HG02798 (cell line): ENCODE data around the gene AGBL4.

Source experiments
- ATAC-seq: cut with Tn5 transposase; IDR thresholded peaks from one replicate; pipeline ENCODE4 v1.9.1; 2021; ENCODE audit warnings: mild to moderate bottlenecking; ENCODE audit not compliant: unreplicated experiment, poor library complexity

AGBL4 gene

DNA sequence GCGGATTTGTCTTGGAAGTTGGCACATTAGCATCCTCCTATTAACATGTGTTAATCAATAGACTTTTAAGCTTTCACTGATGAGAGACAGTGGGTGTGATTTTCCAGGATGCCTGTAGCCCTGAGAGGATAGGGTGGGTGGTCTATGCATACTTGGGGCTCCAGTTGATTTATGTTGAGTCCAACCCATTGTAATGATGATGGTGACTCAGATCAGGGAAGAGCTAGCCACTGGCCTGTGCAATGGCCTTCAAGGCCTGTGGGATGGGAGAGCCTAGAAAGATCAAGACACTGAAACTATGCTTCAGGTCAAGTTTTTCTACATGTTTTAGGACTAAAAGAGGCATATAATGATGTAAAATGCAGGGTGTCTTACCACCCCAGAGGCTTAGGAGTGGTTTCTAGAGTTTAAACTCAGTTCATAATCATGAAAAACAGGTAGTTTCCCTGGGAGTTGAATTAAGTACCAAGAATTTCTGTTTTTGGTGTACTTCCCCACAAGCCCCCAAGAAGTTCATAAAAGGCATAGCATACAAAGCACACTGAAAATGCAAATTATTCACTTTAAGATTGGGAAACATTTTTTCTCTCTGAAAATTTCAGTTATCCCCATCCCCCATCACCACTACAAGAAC is 1267.0 kb downstream of the AGBL4 start:
- no peak for ATAC-seq

DNA sequence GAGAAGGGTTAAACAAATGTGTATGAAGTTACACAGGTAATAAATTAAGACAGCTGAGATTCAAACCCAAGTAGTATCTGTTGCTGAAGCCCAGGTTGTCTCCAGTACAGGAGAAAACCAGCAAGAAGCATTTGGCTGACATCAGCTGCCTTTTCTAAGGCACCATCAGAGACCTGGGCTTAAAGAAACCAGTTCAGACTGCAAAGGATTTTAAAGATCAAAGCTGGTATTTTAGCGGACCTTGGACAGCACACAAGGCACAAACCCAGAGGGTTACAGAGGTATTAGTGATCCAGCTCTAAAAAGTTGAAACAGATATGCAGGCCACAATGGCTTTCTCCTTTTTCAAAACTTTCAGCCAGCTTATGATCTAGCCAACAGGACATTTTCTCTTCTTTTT is 1270.5 kb downstream of the AGBL4 start:
- no peak for ATAC-seq

DNA sequence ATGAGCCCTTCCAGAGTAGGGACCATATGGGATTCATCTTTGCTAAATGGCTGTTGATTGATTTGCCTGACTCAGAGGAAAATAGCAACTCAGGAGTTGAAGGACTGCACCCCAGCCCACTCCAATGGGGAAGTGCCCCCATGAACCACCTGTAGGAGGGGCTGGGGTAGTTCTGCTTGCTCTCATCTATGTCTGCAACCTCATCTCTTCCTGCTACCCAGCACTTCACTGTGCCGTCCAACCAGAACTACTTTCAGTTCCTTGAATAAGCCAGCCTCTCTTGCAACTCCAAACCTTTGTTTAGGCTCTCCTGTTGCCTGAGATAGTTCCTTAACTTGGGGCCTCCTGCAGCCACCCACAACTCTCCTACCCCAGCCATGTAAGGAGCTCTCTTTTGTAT is 1273.6 kb downstream of the AGBL4 start:
- ATAC-seq = peak; percentile 60

DNA sequence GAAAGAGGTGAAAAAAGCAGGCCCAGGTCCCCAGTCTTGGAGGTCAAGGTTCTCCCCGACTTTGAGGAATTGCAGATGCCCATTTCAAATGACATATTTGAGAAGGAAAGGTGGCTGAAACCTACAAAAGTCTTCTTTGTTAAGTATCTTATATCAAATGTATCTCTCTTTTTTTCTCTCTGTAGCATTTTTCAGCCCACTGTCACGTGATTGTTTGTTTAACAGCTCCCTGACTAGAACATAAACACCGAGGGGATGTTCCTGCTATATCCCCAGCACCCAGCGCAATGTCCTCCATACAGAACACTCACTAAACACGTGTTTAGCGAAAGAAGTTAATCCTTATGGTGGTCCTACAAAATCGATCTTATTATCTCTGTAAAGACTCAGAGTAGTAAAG is 1274.7 kb downstream of the AGBL4 start:
- no peak for ATAC-seq

DNA sequence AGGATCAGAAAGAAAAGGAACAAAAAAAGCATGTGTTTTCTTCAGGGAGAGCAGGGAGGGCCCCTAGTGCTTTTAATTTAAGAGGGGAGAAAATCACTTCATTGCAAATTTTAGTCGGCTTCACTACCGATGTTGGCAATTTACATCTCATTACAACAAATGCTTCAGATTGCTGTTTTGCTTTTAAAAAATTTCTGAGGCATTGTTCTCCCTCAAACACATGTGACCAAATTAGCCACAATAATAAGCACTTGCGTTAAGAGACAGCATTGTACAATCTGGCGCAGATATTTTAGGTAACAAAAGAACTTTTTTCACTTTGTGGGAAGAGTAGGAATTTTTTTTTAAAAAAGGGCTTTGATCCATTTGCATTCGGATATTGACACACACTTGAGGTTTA is 1276.8 kb downstream of the AGBL4 start:
- ATAC-seq = no peak

DNA sequence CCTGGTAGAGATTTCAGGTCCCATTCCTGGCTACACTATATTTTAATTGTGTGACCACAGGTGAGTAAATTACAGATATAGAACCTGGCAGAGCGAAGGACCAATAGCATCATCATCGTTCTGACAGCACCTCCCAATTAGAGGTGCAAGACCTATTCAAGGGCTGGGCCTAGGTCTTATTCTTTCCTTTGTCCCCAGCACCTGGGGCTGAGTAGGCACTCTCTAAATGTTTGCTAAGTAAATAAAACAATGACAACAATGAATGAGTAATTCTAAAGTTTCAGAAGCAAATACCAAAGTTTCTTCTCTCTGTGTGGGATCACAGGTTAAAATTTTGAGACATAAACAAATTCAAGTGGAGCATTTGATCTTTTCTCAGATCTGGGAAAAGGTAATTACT is 1279.7 kb downstream of the AGBL4 start:
- no peak for ATAC-seq

DNA sequence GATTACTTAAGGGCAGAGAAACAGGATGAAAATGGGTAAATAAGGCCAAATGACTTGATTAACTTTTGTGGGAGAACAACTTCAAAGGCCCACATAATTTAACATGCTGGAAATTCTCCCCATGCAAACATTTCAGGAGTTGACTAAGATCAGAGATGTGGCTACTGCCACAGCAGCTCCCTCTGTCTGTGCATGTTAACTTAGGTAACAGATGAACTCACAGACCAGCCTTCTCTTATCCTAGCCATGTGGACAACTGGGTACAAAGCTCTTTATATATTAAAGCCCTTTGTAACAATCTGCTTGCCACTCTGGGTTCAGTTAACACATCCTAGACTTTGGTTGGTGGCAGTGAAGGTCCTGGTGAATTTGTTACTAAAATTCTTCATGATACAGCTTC is 1280.3 kb downstream of the AGBL4 start:
- ATAC-seq = no peak

DNA sequence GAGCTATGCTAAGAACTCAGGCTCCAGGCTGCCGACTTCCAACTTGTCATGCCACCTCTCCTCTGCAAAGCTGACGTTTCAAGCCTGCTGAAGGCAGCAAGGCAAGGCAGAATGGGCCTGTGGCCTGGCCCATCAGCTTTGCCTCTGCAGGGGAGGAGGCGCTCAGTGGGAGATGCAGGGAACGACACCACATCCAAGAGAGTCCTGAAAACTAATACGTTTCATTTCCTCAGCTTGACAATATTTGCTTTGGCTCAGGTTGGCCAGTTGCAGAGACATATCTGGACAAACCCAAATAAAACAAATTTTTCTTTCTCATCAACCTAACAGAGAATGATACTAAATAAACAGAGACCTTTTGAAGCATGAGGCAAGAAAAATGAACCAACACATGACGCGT is 1282.4 kb downstream of the AGBL4 start:
- ATAC-seq = no peak

DNA sequence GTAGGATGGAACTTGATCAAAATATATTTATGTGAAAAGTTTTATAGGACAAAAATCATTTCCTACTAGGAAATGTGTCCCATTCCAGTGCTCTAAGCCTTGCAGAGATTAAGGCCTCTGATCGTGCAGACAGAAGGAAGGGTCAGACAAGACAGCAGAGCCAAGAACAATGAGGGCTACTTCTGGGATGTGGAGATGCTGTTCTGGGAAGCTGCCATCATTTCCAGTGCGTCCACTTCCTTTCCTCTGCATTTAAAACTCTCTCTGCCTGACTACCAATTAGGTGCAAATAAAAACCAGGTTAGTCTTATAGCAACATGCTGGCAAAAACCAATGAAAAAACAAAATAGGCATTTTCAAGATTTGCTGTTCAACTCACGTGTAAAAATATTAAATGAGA is 1283.1 kb downstream of the AGBL4 start:
- ATAC-seq = no peak

DNA sequence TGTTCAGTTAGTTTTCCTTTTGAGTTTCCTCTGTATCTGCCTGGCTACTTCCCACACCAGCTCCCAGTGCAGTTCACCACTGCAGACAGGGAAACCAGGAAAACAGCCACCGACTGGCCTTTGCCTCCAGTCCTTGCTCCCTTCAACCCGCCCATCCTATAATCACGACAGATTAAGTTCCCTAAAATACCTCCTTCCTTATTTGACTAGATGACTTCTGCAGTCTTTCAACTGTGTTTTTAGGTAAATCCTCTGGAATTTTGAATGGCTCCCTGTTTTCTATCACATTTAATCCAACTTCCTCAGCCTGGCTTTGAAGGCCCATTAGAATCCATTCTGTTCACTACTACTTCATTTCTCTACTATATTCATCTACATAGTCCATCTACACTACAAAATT is 1284.7 kb downstream of the AGBL4 start:
- ATAC-seq = no peak

DNA sequence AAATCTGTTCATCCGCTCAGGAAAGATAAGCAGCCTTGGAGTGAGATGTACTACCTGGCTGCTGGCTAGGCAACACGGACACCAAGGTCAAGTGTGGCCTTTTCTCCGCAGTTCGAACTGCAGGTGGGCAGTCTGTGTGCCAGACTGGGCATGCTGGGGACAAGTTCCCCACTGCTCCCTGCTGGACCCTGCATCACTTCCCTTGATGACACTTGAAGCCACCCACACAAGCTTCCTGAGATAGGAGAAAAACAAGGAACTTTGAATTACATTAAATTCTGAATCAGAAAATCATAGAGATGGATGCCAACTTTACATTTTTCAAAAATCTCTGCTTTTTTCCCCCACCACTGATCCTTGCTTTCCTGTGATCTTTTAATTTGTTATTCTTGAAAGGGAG is 1285.4 kb downstream of the AGBL4 start:
- ATAC-seq = no peak

DNA sequence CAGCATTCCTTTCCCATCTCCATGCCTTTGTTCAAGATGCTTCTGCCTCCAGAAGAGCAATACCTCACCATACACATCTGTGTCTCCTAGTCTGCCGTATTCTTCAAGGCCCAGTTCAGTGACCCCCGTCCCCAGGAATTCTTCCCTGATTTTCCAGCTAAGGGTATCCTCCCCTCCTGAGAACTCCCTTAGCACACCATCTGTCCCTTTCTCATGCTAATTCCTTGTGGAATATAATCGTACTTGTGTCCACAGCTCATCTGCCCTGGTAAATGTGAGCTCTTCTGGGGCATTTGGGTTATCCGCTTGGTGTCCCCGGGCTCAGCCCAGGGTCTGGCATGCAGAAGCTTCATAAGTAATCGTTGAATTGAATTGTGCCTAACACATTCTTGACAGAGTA is 1288.0 kb downstream of the AGBL4 start:
- no peak for ATAC-seq

DNA sequence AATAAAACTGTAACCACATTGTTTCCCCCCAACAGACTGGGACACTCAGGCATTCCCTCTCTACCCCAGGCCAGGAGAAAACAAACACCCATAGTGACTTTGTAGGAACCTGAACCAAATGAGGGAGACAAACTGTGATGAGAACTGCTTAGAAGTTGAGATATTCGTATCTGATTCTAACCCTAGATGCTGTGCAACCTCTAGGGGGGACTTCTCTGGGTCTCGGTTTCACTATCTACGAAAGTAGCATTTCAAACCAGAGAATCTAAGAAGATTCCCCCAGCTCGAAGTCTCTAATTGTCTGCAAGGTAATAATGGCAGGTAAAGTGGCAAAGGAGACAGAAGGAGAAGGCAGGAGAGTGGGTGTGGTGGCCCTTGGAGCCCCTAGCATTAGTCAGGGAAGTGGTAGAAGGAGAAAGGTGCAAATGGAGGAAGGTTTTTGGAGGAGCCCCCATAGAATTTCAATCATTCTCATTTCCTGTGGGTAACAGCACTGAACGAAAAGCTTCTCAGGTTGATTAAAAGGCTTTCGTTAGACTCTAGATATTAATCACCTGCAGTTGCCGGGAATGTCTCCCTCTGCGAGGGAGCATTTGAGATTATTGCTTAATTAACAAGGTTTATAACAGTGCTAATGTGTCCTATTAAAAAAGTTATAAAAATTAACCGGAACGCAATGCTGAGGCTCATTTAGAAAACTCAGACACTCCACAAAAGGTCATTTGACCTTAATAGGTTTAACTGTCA is 1293.4 kb downstream of the AGBL4 start:
- peak; percentile 79 for ATAC-seq

DNA sequence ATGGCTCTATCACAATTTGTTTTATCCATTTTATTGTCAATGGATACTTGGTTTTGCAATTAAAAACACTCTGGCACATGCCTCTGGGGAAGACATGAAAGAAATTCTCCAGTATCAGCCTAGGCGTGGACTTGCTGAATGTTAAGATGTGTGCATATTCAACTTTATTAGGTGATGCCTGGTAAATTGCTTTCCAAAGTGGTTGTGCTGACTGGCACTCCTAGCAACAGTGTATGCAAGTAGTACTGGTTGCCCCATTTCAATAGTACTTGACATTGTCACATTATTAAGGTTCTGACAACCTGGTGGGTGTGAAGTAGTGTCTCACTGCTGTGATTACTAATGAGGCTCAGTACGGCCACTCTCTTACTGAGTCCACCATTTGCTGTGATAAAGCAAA is 1295.2 kb downstream of the AGBL4 start:
- ATAC-seq = no peak

DNA sequence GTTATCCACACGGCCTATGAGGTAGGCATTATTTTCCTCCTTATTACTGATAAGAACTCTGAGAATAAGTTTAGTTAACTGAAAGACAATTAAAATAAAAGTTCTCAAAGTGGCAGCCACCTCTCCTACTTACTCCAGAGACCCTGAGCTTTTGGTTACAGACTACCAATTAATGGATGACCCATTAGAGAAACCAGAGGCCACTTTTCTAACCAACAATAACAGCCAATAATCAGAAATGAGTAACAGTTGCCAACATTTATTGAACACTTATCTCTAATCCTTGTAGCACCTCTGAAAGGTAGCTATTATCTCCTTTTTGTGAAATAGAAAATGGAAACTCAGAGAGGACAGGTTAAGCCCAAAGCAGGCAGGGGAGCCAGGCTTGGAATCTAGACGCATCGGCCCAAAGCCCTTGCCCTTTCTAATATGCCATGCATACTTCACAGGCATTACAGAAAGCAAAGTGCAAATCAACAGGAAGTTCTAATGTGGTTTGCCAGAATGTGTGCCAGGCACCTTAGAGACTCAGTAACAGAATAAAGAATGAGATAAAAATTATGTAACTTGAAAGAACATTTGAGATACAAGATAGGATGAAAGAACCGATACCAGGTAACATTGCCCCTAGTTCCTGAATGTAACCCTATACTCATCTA is 1297.1 kb downstream of the AGBL4 start:
- no peak for ATAC-seq

DNA sequence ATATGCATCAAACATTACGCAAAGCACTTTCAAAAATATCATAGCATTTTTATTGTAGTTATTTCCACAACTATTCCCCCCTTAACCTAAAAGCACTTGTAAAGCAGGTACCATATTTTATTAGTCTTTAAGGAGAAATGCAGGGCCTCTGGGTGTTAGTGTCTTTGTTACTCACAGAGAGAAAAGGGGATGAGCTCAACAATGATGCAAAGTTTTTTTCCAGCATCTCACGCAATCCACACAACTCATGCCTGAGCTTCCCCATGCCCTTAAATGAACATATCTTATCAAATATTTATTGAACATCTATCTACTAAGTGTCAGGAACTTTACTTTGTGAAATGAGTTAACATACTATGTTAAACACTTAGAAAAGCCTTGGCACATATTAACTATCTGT is 1297.6 kb downstream of the AGBL4 start:
- no peak for ATAC-seq

DNA sequence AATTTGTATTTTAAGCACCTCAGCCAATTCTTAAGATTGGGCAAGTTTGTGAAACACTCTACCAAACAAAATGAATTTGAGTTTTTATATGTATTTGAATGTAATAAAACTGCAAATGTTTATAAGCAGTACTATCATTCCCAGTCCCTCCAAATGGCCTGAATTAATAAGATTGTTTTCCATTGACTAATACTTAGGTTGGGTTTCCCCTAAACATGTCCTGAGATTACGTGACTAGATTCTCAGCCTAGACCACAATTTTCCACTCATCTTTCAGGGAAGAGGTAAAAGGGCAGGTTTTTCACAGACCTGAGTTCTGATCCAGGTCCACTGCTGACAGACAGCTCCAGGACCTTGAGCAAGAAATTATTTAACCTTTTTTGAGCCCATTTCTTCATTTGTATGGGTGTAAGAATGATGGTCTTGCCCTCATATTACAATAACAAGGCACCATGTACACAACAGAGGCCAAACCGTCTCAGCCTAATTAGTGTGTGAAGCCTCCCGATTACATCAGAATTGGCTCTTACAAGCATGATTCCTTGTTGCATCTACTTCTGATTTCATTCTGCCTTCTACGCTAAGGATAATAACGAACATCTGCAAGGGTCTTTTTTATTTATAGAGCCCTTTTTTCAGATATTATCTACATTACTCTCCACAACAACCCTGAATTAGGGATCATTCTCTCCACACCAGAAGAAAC is 1298.3 kb downstream of the AGBL4 start:
- no peak for ATAC-seq

DNA sequence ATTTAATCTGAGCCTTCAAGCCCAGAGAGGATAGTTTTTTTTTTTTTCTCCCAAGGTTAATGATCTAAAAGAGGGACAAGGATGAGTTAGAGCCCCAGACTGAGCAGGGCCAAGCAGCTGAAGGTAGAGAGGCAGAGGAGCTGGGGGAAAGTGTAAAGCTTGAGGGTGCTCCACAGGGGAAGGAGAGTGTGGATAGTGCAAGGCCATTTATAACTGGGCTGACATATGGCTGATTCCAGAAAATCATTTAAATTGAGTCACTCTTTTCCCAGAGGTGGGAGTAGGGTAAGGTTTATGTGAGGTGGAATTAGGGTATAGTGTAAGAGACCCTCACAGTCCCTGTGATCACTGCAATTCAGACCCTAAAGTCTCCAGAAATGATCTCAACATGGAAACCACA is 1302.8 kb downstream of the AGBL4 start:
- ATAC-seq = no peak

DNA sequence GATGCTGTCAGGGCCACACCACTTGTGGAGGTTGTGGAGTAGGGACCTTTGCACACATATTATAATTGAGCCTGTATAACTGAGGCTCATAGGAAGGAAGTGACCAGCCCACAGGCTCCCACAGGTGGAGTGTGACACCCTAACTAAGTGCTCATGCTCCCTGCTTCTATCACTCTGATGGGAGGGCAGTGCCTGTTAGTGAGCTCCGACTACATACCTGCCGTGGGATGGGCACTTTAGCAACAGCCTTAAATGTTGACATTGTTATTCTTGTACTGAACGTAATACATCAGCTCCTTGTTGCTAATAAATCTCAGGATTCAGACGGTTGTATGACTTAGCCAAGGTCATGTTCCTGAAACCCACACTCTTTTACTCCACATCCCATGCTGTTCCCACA is 1305.0 kb downstream of the AGBL4 start:
- ATAC-seq = no peak

DNA sequence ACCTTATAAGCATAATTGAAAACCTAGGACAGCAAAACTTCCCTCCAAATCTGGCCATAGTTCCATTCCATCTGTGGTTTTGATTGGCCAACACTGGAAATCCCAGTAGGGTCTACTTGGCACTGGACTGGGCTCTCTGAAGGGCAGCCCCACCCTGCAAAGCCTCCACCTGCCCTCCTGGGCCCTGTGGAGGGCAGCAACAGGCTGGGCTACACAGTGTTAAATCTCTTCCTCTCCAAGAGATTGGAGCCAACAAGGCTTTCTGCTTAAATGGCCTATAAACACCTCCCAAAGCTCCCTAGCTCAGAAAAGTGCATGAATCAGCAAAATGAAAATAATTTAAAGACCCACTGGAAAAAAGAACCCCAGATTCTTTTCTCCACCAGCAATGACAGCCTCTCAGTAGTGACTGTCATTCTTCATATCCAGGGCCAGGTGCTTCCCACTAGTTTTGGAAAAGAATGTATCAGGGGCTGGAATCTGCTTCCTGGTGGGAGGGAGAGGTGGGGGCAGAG is 1305.6 kb downstream of the AGBL4 start:
- ATAC-seq = no peak

DNA sequence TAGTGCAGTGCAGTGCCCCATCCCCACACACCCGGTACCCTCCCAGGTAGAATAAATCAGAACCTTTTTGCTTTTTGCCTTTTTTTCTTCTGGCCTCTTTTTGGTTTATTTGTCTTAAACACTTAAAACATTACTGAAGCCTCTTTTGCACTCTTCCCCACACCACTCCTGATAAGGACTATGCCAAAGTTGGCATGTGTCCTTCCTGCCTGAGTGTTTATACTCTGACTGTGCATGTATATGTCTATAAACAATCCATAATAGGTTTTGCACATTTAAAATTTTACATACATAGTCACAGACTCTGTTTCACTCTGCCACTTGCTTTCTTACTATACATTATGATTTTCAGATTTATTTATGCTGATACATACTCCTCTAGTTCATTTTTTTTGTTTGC is 1306.7 kb downstream of the AGBL4 start:
- ATAC-seq = no peak
